Testis (tissue), 2 donors: Measurements from ENCODE around the gene INTS4.
"Not testable (repeated sequence)": the region's sequence is repeated elsewhere in the genome, so short reads cannot be mapped to it uniquely, and the experiment has no call there.

ENCODE experiments used
- POLR2A ChIP-seq: fragments of 450-650 bp; IDR thresholded peaks from one replicate; pipeline ENCODE4 v1.6.1; 2017; ENCODE audit warnings: antibody characterized with exemption, mild to moderate bottlenecking, moderate library complexity
- TF ChIP-seq, protein P1 (sequence below), 3 experiments: fragments of 450-650 bp in 2 of 3; fragments of 200-600 bp in 1 of 3; sonication (generic) in 1 of 3; IDR thresholded peaks; one replicate each; pipeline ENCODE4 v1.5.1; 2016 to 2019; ENCODE audit warnings: antibody characterized with exemption in 3 of 3, mild to moderate bottlenecking in 2 of 3, moderate library complexity in 1 of 3

GRCh38 chr11:77958583-77959177 is 35.8 kb downstream of the INTS4 start:
- not testable (repeated sequence) for TF ChIP-seq POLR2A
- TF ChIP-seq, protein P1, sequence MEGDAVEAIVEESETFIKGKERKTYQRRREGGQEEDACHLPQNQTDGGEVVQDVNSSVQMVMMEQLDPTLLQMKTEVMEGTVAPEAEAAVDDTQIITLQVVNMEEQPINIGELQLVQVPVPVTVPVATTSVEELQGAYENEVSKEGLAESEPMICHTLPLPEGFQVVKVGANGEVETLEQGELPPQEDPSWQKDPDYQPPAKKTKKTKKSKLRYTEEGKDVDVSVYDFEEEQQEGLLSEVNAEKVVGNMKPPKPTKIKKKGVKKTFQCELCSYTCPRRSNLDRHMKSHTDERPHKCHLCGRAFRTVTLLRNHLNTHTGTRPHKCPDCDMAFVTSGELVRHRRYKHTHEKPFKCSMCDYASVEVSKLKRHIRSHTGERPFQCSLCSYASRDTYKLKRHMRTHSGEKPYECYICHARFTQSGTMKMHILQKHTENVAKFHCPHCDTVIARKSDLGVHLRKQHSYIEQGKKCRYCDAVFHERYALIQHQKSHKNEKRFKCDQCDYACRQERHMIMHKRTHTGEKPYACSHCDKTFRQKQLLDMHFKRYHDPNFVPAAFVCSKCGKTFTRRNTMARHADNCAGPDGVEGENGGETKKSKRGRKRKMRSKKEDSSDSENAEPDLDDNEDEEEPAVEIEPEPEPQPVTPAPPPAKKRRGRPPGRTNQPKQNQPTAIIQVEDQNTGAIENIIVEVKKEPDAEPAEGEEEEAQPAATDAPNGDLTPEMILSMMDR (IDR thresholded peaks at IDR 0.05): not testable (repeated sequence)
